GM23338 (cell line): ENCODE results near the gene RFC2. TPM values are rescaled to one million over a fixed set of nuclear protein-coding genes. Genes with fewer than 3 reads are reported as not detected.

ENCODE experiments used
- ATAC-seq: fragments of 200-7000 bp; cut with Tn5 transposase; 3 replicates; pipeline ENCODE4 v1.9.1; 2020
- DNase-seq: peaks from one replicate; pipeline ENCODE4 v3.0.0-alpha.2; 2015; ENCODE audit warnings: low spot score
- H2AFZ ChIP-seq: fragments of 200-600 bp; sonication (generic); 2 replicates; pipeline ENCODE4 v1.8.0; 2016; ENCODE audit warnings: antibody characterized with exemption, mild to moderate bottlenecking, moderate library complexity
- H3F3A ChIP-seq: fragments of 200-600 bp; sonication (generic); replicated peaks from 2 replicates; pipeline ENCODE4 v1.8.0; 2017; ENCODE audit warnings: antibody characterized with exemption, mixed run types, low read depth
- H3K27ac ChIP-seq: fragments of 200-600 bp; sonication (generic); 2 replicates; pipeline ENCODE4 v1.6.1; 2016; ENCODE audit warnings: low read depth
- H3K27me3 ChIP-seq: fragments of 200-600 bp; sonication (generic); 2 replicates; pipeline ENCODE4 v1.8.0; 2016; ENCODE audit warnings: mild to moderate bottlenecking, mixed run types, moderate library complexity; ENCODE audit not compliant: insufficient read depth
- H3K36me3 ChIP-seq: fragments of 200-600 bp; sonication (generic); 2 replicates; pipeline ENCODE4 v1.8.0; 2016; ENCODE audit warnings: mild to moderate bottlenecking; ENCODE audit not compliant: insufficient read depth
- H3K4me1 ChIP-seq: fragments of 200-600 bp; sonication (generic); 2 replicates; pipeline ENCODE4 v1.8.0; 2016; ENCODE audit warnings: mild to moderate bottlenecking, moderate library complexity; ENCODE audit not compliant: insufficient read depth
- H3K4me2 ChIP-seq: fragments of 200-600 bp; sonication (generic); 2 replicates; pipeline ENCODE4 v1.7.1; 2017; ENCODE audit warnings: mixed run types
- H3K4me3 ChIP-seq: fragments of 200-600 bp; sonication (generic); 2 replicates; pipeline ENCODE4 v1.6.1; 2016; ENCODE audit warnings: mixed run types
- H3K79me2 ChIP-seq: fragments of 200-600 bp; sonication (generic); replicated peaks from 2 replicates; pipeline ENCODE4 v1.8.0; 2017; ENCODE audit warnings: mild to moderate bottlenecking; ENCODE audit not compliant: insufficient read depth
- H3K9me2 ChIP-seq: fragments of 200-600 bp; sonication (generic); 2 replicates; pipeline ENCODE4 v1.8.0; 2017; ENCODE audit not compliant: insufficient read depth
- H4K20me1 ChIP-seq: fragments of 200-600 bp; sonication (generic); replicated peaks from 2 replicates; pipeline ENCODE4 v1.8.0; 2017; ENCODE audit warnings: mild to moderate bottlenecking; ENCODE audit not compliant: insufficient read depth
- H3K27ac Mint-ChIP-seq: 2 replicates; pipeline ENCODE4 v1.8.0; 2020; ENCODE audit warnings: inconsistent platforms, mild to moderate bottlenecking, moderate library complexity, mixed read lengths
- H3K27me3 Mint-ChIP-seq: 3 replicates; pipeline ENCODE4 v1.8.0; 2022; ENCODE audit warnings: low read depth, mild to moderate bottlenecking, moderate library complexity, mixed read lengths, inconsistent platforms; ENCODE audit not compliant: insufficient read depth, poor library complexity
- H3K36me3 Mint-ChIP-seq: 3 replicates; pipeline ENCODE4 v1.8.0; 2021; ENCODE audit warnings: low read depth, mild to moderate bottlenecking, inconsistent platforms, moderate library complexity, mixed read lengths
- H3K4me1 Mint-ChIP-seq: 3 replicates; pipeline ENCODE4 v1.8.0; 2020; ENCODE audit warnings: mild to moderate bottlenecking, inconsistent platforms, mixed read lengths
- H3K4me3 Mint-ChIP-seq: 3 replicates; pipeline ENCODE4 v1.8.0; 2021; ENCODE audit warnings: moderate library complexity, mild to moderate bottlenecking, inconsistent platforms, mixed read lengths
- H3K9me3 Mint-ChIP-seq: 3 replicates; pipeline ENCODE4 v1.8.0; 2020; ENCODE audit warnings: moderate library complexity, mild to moderate bottlenecking, inconsistent platforms, mixed read lengths
- CREB1 ChIP-seq: fragments of 250-450 bp; sonication (Bioruptor Pico); IDR thresholded peaks from 2 replicates; pipeline ENCODE4 v1.5.0; 2020; ENCODE audit warnings: low read depth, mild to moderate bottlenecking, moderate library complexity
- CTCF ChIP-seq, 2 experiments: fragments of 200-600 bp in 1 of 2; sonication (generic) in 1 of 2; conservative IDR thresholded peaks; 2 replicates each; pipeline versions ENCODE4 v1.5.1 to v1.6.1; 2016 to 2017; ENCODE audit warnings: antibody characterized with exemption in 2 of 2, low read depth in 2 of 2, mild to moderate bottlenecking in 2 of 2, moderate library complexity in 1 of 2
- ETS1 ChIP-seq: IDR thresholded peaks from 2 replicates; pipeline ENCODE4 v1.6.1; 2016; ENCODE audit warnings: antibody characterized with exemption
- EZH2 ChIP-seq: fragments of 200-600 bp; sonication (generic); IDR thresholded peaks from one replicate; pipeline ENCODE4 v1.8.0; 2017; ENCODE audit warnings: antibody characterized with exemption, mild to moderate bottlenecking, low read depth; ENCODE audit not compliant: unreplicated experiment
- EZH2phosphoT487 ChIP-seq: fragments of 200-600 bp; sonication (generic); IDR thresholded peaks from one replicate; pipeline ENCODE4 v1.8.1; 2018; ENCODE audit warnings: antibody characterized with exemption; ENCODE audit not compliant: unreplicated experiment
- JUNB ChIP-seq: IDR thresholded peaks from one replicate; pipeline ENCODE4 v1.6.1; 2016; ENCODE audit warnings: antibody characterized with exemption; ENCODE audit not compliant: unreplicated experiment
- NANOG ChIP-seq: IDR thresholded peaks from 2 replicates; pipeline ENCODE4 v1.6.1; 2016; ENCODE audit warnings: antibody characterized with exemption, borderline replicate concordance
- REST ChIP-seq: IDR thresholded peaks from one replicate; pipeline ENCODE4 v1.6.1; 2018; ENCODE audit warnings: antibody characterized with exemption; ENCODE audit not compliant: unreplicated experiment
- STAT1 ChIP-seq: IDR thresholded peaks from one replicate; pipeline ENCODE4 v1.6.1; 2016; ENCODE audit warnings: antibody characterized with exemption; ENCODE audit not compliant: unreplicated experiment
- ZNF114 ChIP-seq: fragments of 250-450 bp; sonication (Bioruptor Pico); IDR thresholded peaks from 2 replicates; pipeline ENCODE4 v1.5.0; 2020; ENCODE audit warnings: mild to moderate bottlenecking, moderate library complexity
- ZNF331 ChIP-seq: fragments of 250-450 bp; sonication (Bioruptor Pico); IDR thresholded peaks from 2 replicates; pipeline ENCODE4 v1.5.0; 2020; ENCODE audit warnings: low read depth, mild to moderate bottlenecking, moderate library complexity
- ZNF462 ChIP-seq: fragments of 250-450 bp; sonication (Bioruptor Pico); IDR thresholded peaks from 2 replicates; pipeline ENCODE4 v1.5.0; 2020; ENCODE audit warnings: mild to moderate bottlenecking, moderate library complexity
- polyA plus RNA-seq: library from polyadenylated mRNA; unstranded; fragments of >200 nt; fragmentation: Nextera tagmentation; extraction: Ambion mirVana; gene quantifications from 2 replicates; pipeline ENCODE4 v1.2.1, GENCODE V29; 2016
- total RNA-seq: library from RNA; depleted of rRNA; stranded (reverse); fragments of >200 nt; shearing (Covaris generic); gene quantifications from 2 replicates; pipeline ENCODE4 v1.2.3, GENCODE V29; 2014

RFC2 gene
- total and polyA plus RNA-seq, 2 experiments from 2014 or later = 56.4 to 75.2 TPM

GRCh38 chr7:74286131-74286530, 31.9 kb upstream of the RFC2 start:
- Histone ChIP-seq H4K20me1 (peaks cover 7% of the 10 kb centered on the region), H2AFZ (no peak overlapping the region), H3F3A (peaks cover 16% of the 10 kb centered on the region; the same call in 1 of the 2 replicates), H3K79me2 (peaks cover 13% of the 10 kb centered on the region), H3K9me2 (no peaks in the 10 kb centered on the region), H3K4me1 (peaks cover 21% of the 10 kb centered on the region), H3K27ac (no peak overlapping the region), H3K27me3 (no peaks in the 10 kb centered on the region), H3K4me3 (no peak overlapping the region), H3K36me3 (no peaks in the 10 kb centered on the region), H3K4me2 (no peak overlapping the region)
- Mint-ChIP-seq H3K27me3 (peaks cover 21% of the 10 kb centered on the region), H3K9me3 (no peaks in the 10 kb centered on the region), H3K27ac (no peak overlapping the region), H3K4me1 (peaks cover 32% of the 10 kb centered on the region), H3K4me3 (no peak overlapping the region), H3K36me3 (no peaks in the 10 kb centered on the region; the same call in 2 of the 3 replicates)
- ATAC-seq (no peak), DNase-seq (no peak)
- no peak for TF ChIP-seq CREB1 (CRISPR knock-in tag)
- TF ChIP-seq REST = no peak
- no peak for TF ChIP-seq STAT1
- TF ChIP-seq JUNB = no peak
- TF ChIP-seq EZH2phosphoT487 = no peak
- no peak for TF ChIP-seq NANOG
- TF ChIP-seq ZNF114 (CRISPR knock-in tag) = no peak
- no peak for TF ChIP-seq EZH2
- no peak for TF ChIP-seq ETS1
- no peak for TF ChIP-seq ZNF462 (CRISPR knock-in tag)
- TF ChIP-seq ZNF331 (CRISPR knock-in tag) = no peak
- no peak for TF ChIP-seq CTCF (conservative IDR thresholded peaks at IDR 0.05; ENCODE audit: low read depth in 2 of 2)
